ENCODE measurements around the gene PYROXD2. TPM values are rescaled to one million over a fixed set of nuclear protein-coding genes. Genes with fewer than 3 reads are reported as not detected.

The PYROXD2 gene
- total RNA-seq, 1 donor from 2014 or later: 5.4 TPM

DNA sequence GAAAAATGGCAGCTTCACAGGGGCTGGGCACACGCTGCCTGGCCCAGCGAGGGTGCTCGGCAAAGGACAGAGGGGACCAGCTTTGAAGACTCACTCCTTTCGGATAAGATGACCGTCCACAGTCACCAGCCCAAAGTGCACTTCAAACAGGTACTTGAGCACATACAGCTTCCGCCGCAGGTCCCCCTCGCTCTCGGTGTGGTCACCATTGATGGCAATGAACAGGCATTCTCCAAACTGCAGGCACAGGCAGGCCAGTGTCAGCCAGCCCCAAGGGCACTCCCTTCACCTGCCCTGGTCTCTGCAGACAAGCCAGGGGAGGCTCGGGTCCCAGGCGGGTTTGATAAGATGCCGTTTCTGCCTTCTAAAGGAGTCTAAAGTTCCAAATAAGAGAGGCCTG lies 20.2 kb upstream of the PYROXD2 start:
- no peak for ATAC-seq
- no peak for DNase-seq (ENCODE audit: low spot score)

DNA sequence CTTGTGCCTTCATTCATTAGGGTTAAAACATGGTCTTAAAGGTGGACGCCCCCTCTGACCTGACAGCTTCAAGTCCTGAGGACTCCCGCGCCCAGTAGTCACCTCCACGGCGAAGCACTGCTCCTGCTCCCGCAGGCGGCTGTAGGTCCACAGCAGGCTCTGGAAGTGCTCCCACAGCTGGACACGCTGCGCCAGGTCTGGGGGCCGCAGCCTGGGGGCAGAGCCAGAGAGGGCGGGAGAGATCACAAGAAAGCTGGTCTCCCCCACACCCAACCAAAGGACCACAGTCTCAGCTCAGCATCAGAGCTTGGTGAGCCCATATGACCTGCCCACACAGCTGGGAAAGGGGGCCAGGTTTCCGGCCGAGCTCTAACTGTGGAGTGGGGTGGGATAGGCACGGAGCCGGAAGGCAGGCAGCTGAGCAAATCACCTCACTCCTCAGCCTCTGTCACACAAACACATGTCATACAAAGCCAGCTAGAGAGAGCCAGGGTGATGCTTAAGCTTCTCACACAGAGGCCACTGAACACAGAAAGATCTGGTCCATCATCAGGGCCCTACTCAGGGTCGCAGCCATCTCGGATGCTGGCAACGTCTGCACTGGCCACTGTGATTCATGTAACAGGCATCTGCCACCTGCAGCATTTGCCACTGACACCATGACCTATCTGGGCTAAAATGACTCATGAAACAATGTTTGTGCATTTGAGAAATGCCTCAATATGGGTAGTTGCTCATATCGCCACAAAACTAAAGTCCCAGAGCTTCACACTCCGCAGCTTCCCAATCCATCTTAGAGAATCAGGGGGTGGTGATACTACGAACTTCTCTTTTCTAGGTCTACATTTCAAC lies 19.1 kb upstream of the PYROXD2 start:
- ATAC-seq: no peak
- no peak for DNase-seq (ENCODE audit: low spot score)

DNA sequence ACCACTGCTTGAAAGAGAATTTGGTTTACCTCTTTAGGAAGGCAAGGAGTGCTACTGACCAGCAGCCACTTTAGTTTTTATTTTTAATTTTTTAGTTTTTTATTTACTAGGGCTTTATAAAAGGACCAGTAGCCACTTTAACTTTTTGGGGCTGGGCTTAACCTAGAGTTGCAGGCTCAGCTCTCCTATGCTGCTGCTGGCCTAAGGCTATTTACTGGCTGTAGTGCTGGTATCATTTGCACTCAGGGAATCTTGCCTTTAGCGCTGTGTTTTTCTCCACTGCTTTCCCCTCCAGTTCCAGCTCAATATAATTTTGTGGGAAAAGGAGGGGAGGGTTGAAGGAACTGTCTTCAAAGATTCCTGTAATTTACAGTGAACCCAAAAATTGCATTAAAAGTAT lies 18.4 kb upstream of the PYROXD2 start:
- no peak for ATAC-seq
- no peak for DNase-seq (ENCODE audit: low spot score)

DNA sequence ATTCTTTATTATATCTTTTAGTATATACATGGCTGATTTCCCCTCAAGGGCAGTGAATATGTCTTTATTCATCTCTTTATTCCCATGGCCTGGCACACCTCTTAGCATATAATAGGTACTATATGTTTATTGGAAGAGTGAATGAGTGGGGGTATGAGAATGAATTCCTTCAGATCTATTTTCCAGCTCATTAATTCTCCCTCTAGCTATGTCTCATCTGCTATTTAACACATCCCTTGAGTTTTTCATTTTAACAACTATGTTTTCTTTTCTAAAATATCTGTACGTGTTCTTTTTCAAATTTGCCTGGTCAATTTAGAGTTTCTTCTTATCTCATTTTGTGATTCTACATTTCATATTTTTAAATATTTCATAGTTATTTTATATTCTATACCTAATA lies 17.3 kb upstream of the PYROXD2 start:
- ATAC-seq: no peak
- DNase-seq (ENCODE audit: low spot score): no peak

DNA sequence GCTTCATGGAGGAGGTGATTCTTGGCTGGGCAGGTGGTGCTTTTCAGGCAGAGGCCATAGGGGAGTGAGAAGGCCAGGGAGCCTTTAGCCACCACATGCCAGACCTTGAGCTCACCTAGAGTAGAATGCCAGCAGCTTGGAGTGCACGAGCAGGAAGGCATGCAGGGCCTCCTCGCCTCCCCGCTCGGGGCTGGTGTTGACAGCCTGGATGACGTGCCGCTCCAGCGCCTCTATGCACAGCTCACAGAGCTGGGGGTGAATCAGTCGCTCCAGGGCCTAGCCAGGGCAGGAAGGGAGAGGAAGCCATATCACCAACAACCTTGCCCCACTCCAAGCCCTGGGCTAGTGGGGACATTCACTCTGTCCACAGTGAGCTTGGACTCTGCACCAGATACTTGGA lies 16.0 kb upstream of the PYROXD2 start:
- DNase-seq (ENCODE audit: low spot score) (no peak), ATAC-seq (no peak)

DNA sequence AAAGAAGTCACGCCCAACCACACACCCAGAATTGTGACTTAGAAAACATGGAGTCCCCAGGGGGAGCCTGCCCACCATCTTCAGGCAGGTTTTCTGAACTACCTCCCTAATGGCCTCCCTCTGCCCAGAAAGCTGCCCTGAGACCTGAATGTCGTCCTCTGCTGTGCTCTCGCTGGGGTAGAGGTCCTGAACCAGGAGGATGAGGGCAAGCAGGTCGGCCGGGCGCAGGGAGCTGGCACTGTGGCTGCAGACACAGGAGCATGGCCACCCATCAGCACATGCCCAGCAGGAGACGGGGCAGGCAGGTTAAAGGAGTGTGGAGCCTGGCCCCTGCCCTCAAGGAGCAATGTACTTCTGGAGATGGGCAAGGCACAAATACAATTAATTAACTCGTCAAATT lies 15.4 kb upstream of the PYROXD2 start:
- no peak for ATAC-seq
- no peak for DNase-seq (ENCODE audit: low spot score)

DNA sequence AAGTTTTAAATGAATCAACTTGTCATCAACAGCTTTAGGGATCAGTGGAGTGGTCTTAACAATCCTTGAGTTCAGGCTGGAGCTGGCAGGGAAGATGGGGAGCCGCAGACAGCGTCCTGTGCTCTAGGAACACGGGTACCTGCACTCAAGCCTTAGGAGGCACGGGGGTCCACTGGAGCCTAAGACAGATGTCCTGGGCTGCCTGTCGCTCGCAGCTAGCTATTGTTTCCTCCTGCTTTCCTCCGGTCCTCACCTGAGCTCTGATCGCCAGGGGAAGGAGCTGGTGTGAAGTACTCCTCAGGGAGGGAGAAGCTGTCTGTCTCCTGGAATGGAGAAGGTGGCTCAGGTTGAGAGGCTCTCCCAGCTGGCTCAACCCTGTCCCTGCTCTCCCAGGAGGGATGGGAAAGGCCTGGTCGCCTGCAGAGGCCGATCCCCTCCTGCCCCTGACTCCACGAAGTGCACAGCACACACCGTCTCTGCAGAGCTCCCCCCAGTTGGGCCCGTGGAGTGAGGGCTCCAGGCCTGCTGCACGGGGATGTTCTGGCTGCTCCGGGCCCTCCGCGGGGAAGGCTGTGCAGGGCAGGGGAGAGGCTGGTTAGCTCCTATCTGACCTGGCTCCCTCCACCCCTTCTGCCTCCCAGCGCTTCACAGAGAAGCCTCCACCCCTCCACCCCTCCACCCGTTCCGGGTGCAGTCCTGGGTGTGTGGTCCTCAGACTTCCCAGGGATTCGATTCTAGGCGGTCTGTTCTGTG lies 14.5 kb upstream of the PYROXD2 start:
- ATAC-seq: no peak
- no peak for DNase-seq (ENCODE audit: low spot score)

DNA sequence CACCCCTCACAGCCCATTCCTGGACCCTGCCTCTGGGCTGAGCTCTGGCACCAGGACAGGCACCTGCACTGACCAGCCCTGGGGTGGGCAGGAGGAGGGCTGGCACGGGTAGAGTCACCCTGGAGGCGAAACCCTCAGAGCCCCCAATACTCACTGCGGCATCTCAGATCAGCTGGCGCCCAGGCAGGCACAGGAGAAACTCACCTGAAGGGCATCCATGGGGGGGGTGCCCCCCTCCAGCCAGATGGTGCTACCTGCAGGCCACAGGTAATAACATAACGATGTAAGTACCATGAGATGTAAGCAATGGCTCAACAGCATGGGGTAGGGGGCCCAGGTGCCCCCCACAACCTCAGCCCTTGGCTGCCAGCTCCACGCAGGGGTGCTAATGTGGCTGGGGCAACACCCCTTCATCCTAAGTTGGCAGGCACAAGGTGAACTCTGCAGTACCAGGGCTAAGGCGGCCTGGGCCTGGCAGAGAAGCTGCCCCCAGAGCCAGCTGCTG lies 12.1 kb upstream of the PYROXD2 start:
- ATAC-seq: no peak
- DNase-seq (ENCODE audit: low spot score): no peak

DNA sequence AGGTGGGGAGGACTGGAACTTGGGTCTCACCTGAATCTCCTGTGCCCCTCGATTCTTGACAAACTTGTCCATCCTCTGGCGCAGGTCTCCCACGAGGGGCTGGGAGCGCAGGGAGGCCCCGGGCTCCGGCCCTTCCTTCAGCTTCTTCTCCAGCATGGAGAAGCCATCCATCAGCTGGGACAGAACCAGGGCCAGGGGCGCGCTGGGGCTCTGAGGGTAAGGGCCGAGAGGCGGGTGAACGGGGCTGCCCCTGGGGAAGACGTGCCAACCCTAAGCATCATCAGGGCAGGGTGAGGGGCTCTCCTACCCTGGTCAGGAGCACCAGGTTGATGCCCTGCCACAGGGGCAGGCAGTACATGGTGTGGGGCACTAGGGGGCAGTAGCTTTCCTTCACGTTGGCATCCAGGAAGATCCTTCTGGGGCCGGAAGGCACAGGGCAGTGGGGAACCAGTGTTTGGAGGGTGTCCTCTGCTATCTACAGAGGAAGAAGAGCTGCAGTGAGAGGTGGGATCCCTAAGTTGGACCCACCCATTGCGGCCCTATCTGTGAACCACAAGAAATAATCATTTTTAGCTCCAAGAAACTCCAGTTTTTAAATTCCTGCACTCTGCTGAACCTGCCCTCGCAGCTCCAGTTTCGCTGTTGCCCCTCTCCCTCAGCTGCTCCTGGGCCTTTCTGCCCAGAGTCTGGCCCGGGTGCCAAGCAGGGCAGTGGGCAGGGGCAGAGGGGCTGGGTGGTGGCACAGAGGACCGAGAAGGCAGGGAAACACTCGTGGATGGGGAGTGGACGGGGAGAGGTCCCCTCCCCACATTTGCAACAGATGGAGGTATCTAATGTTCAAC lies 10.8 kb upstream of the PYROXD2 start:
- ATAC-seq (peak; percentile 74), DNase-seq (ENCODE audit: low spot score) (peak; percentile 51)

DNA sequence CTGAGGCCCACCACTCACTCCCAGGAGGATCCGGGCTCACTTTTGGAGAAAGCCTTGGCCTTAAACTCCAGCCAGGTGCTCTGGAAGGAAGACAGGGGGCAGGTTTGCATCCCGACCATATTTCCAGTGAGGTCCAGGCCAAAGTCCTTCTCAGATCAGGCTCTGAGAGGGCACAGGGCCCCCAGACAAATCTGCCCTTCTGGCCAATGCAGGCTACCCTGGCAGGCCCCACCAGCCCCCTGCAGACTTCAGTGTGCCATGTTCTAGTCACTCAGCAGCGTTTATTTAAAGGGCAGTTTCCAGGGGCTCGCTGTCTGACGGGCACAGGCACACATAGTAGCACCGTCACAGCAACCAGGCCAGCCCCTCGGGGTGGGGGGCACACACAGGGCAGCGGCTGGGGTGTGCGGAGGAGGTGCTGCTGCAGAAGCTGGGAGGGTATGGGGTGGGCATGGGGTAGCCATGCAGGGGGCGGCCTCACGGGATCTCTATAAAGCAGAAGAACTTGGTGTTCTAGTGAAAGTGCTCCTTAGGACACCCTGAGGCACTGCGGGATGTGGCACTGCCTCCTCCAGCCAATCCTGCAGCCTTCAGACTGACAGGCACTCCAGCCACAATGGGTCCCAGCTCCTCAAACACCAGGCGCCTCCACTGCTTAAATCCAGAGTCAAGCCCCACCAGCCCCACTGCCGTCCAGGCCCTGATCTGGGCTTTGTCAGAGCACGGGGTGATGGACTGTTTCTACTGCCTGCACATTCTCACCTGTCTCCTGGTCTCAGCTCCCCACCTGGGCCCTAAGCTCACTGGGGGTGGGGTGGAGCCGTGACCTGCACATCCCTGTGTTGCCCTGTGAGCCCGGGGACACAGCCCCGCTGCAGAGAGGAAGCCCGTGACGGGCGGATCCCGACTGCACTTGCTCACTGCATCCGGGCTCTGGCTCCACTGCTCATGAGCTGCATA lies 9.6 kb upstream of the PYROXD2 start:
- ATAC-seq (no peak), DNase-seq (ENCODE audit: low spot score) (peak; percentile 42)

DNA sequence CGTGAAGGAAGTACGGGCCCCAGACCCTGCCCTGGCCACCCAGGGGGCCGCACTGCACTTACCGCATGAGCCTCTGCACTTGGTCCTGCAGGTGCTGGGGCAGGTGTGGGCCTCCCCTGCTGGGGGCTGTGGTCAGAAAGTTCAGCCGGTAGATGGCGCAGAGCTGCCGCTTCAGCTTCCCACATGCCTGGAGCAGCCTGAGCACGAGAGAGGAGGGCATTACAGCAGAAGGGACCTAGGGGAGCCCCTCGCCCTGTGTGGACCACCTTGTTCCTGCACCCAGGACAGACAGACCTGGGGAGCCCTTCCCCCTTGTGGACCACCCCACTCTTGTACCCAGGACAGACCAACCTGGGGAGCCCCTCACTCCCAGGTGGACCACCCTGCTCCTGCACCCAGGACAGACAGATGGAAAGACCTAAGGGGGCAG lies 8.7 kb upstream of the PYROXD2 start:
- DNase-seq (ENCODE audit: low spot score): peak; percentile 37
- no peak for ATAC-seq

DNA sequence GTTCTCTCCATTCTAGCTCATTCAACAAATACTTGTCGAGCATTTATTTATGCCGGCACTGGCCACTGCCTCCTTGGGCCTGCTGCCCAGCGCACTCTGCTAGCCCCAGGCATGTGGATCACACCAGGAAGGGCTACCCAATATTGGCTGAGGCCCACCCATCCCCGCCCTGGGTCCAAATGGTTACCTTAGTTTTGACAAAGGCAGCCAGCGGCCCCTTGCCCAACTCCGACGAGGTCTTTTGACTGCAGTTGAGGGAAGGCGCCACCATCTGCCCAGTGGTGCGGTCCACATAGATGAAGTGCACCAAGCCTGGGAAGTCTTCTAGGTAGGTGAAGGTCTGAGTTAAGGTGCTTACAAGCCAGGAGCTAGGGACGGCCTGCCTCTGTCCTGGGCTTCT lies 7.2 kb upstream of the PYROXD2 start:
- no peak for ATAC-seq
- peak; percentile 38 for DNase-seq (ENCODE audit: low spot score)

DNA sequence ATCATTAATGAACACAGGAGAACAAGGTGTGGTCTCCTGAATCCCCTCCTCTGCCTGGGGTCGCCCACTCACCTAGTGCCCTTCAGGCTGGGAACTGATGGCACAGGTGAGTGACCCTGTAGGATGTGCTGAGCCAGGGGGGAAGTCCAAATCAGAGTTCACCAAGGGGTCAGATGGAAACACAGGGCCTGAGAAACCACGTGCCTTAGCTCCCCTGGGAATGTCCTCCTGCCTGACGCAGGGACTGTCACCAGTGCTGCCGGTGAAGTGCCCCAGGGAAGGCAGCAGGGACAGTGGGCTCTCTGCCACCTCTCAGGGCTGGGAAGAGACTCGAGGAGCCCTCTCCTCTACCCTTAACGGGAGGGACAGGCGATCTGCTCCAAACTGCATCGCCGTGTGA lies 5.8 kb upstream of the PYROXD2 start:
- peak; percentile 82 for DNase-seq (ENCODE audit: low spot score)
- peak; percentile 66 for ATAC-seq

DNA sequence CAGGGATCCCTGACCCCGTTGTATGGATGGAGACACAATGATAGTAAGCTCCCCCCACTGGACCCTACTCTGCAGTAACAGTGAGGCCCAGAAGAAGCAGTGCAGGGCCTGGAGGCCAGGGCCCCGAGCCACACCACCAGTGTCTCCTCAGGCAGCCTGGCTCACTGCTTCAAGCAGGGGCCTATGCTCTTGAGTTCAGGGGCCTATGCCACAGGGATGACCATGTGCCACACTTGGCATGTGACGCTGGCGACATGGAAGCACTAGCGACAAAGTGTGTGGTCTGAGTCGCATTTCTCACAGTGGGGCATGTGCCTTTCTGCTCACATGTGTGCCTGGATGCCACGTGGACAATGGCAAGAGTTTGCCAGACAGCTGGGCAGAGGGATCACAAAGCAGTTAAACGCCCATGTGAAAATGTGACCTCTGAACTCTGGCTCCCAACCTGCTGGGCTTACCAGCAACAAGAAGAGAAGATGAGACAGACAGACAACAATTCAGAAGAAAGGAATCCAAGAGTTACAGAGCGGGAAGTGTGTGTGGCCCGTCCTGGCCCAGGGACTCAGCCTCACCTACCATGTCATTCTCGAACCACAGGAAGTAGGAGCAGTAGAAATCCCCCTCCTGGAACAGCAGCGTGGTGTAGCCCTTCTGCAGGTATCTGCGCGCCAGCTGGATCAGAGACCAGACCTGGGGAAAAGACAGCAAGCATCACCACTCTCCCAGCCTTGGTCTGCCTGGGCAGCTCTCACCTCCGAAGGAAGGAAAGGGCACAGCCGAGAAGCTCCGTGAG lies 4.7 kb upstream of the PYROXD2 start:
- ATAC-seq: peak; percentile 74
- peak; percentile 89 for DNase-seq (ENCODE audit: low spot score)

DNA sequence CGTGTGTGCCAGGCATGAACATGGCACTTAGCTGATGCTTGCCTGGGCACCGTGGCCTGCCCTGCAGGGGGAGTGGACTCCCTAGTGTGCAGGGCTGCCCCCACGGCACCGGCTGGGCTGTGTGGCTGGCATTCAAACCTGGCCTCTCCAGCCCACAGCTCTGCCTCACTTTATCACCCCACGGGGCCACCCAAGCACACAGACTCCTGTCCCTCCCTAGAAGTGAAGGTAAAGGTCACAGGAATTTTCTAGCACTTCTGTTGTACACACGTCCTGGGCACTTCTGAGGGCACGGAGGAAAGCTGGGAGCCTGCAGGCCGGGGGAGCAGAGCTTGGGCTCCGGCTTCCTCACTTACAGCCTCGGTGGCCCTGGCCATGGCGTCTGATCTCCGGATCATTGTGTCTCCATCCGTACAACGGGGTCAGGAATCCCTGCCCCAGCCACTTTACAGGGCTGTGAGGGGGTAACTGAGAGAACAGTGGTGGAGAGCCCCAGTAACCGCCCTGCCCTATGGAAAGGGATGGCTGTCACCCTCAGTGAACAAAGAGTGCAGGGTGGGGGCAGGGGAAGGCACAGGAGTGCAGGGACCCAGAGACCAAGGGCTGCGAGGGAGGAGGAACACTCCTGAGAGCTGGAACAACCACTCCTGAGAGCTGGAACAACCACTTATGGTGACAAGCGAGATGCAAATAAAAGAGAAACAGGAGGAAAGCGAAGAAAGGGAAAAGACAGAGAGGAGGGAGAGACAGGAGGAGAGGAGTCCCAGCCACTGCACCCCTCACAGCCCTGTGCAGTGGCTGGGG lies 3.9 kb upstream of the PYROXD2 start:
- DNase-seq (ENCODE audit: low spot score) (peak; percentile 39), ATAC-seq (no peak)

DNA sequence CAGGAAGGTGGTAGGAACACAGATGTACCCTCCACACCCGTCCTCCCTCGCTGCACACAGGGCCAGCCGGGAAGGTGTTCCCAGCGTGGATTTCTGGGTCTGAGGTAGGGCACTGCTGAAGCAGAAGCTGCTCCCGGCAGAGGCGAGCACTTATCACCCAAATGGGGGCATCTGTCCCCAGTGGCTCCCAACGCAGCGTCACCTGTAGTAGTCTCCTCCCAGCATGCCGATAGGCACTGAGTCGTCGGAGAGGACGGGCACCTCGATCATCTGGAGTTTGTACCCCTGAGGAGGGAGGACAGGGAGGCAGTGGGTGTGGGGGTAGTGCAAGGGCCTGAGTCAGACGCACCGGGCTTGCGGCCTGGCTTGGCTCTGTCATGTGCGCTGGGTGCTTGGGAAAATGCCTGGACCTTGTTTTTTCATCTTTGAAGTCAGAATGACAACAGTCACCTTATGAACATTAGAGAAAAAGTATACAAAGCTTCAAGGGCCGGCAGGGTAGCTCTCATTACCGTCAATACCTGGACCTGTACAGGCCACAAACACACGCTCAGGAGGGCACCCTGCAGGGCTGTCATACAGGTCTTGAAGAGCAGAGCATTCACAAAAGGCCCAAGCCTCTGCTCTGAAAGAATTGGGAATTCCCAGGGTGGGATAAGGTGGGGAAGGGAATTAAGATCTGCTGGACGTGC lies 3.1 kb upstream of the PYROXD2 start:
- ATAC-seq: no peak

DNA sequence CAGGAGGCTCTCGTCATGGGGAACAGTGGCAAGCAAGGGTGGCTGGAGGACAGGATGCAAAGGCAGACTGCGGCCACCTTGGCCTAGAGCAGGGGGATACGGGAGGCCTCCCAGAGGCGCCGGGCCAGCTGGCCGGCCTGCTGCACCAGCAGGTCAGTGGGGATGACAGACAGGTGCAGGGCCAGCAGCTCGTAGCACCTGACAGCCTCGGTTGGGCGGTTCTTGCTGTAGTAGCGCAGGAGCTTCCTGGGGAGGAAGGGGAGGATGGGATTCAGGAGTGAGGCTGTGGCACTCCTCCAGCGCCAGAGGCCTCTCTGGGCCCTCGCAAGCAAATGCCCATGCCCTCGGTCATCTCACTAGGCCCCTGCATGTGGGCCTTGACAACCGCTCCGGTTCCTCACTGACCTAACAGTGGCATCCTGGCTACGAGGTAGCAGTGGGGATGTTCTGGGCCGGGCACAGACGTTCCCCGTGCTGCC lies 2.5 kb upstream of the PYROXD2 start:
- no peak for ATAC-seq

More for the DNA sequence above, 3.1 kb upstream of the PYROXD2 start:
- DNase-seq (ENCODE audit: low spot score): peak; percentile 42

More for the DNA sequence above, 2.5 kb upstream of the PYROXD2 start:
- DNase-seq (ENCODE audit: low spot score): peak; percentile 42

All from left lobe of liver (tissue), 2 donors.